GM12873 (cell line): Measurements from ENCODE around the gene ABTB2.

Source experiments
- CTCF ChIP-seq: IDR thresholded peaks from 2 replicates; pipeline ENCODE4 v1.5.1; 2012; ENCODE audit warnings: low read depth, mild to moderate bottlenecking, moderate library complexity, low read length, control low read depth; ENCODE audit not compliant: insufficient read depth; ENCODE audit errors: missing control alignments

Gene ABTB2

GRCh38 chr11:34243600-34244464 is 114.0 kb downstream of the ABTB2 start:
- no peak for TF ChIP-seq CTCF

GRCh38 chr11:34242037-34242625 is 115.7 kb downstream of the ABTB2 start:
- no peak for TF ChIP-seq CTCF

- TF ChIP-seq CTCF = no peak
Measured at GRCh38 chr11:34240150-34240494, 117.7 kb downstream of the ABTB2 start.

GRCh38 chr11:34239465-34240149 is 118.2 kb downstream of the ABTB2 start:
- no peak for TF ChIP-seq CTCF

- TF ChIP-seq CTCF = no peak
Measured at GRCh38 chr11:34238966-34239365, 118.8 kb downstream of the ABTB2 start.

GRCh38 chr11:34238533-34238932 is 119.3 kb downstream of the ABTB2 start:
- TF ChIP-seq CTCF = no peak

- TF ChIP-seq CTCF = no peak
Measured at GRCh38 chr11:34236572-34236971, 121.2 kb downstream of the ABTB2 start.
